OCI-M2 (cell line): ENCODE measurements around the gene MAGI2.

ENCODE experiments used
- DNase-seq: peaks from one replicate; lab custom pipeline; 2025; ENCODE audit not compliant: unreplicated experiment; lab: John Stamatoyannopoulos, UW

MAGI2 gene

DNA sequence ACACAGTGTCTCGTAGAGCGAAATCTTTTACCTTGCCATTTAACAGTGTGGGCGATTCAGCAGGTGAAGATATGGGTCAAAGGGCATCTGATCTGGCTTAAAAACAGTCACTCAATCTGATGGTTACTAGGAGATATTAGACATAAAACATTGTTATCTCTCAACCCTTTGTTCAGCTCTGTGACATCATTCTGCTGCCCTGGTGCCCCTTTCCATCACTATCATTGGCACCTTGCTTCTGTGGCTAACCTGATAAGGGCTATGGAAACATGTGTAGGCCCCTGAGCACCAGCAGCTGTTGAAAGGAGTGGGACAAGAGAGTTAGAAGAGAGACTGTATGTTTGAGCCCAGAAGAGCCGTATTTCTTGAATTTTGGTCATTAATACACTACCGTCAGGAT lies 1004.6 kb downstream of the MAGI2 start:
- DNase-seq: no peak

DNA sequence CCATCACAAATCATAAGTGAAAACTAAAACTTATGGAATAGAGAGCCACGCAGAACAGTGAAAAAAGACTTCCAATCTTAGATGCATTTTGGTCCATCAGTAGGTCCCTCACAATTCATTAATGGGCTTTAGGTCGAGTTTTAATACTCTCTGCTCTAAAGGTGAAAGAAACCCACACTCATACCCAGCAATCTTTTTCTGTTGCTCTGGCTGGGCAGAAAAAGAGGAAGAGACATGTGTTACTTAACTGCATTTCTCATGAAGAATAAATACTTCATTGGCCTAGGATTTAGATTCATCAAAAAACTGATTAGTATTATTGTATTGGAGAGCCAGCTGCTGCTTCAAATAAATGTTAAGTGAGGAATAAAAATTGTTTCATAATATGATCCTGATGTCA lies 1009.2 kb downstream of the MAGI2 start:
- DNase-seq: no peak

- DNase-seq: no peak
These were observed 1009.7 kb downstream of the MAGI2 start for GRCh38 chr7:78443811-78444210.

- DNase-seq: no peak
These were observed 1011.7 kb downstream of the MAGI2 start for GRCh38 chr7:78441737-78442136.

GRCh38 chr7:78438433-78438832 lies 1015.0 kb downstream of the MAGI2 start:
- no peak for DNase-seq

- DNase-seq: no peak
These were observed 1016.3 kb downstream of the MAGI2 start for GRCh38 chr7:78437118-78437517.

DNA sequence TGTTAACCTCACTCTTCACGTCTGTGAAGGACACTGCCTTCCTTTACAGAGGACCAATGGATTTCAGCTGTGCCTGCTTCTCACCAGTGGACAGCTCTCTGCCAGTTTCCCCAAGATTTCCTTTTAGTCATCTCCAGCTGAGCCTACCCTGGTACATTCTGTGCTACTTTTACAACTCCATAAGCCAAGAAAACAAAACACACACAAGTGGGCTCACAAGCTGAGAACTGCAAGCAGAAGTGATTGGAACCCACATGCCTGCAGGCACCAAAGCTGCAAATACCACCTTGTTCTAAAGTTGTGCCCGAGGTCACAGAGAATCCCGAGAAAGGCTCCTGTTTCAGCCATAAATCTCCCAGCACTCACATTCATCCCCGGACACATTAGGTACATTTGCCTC lies 1018.1 kb downstream of the MAGI2 start:
- DNase-seq: no peak

DNA sequence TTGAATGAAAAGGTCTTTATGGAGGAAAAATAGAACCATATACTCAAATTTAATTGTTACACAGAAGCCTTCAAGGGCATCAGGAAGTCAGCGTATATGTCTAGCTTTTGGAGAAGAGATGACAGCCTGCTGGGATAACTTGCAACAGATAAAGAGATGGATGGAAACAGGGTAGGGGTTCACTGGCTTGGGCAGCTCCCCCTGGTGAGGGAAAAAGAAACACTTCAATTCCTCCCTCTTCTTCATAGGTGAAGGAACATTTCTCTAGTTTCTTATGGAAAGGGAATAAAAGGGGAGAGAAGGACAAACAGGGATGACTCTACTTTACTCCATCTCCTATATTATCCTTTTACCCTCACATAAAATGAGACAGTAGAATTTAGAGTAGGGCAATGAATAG lies 1019.2 kb downstream of the MAGI2 start:
- no peak for DNase-seq

- no peak for DNase-seq
These were observed 1020.0 kb downstream of the MAGI2 start for GRCh38 chr7:78433421-78433820.

DNA sequence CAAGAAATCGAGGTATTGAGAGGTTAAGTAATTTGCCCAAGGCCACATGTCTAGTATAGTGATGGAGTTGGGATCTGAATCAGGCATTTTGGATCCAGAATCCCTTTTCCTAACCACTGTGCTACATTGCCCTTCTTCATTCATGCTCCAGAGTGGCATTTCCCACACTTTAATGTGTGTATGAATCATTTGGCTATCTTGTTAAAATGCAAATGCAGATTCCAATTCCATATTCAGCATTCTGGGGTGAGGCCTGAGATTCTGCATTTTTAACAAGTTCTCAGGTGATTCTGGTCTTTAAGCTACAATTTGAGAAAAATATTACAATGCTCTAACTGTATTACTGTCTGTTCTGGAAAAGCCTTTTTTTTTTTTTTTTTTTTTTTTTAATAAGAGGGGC lies 1023.6 kb downstream of the MAGI2 start:
- no peak for DNase-seq

DNA sequence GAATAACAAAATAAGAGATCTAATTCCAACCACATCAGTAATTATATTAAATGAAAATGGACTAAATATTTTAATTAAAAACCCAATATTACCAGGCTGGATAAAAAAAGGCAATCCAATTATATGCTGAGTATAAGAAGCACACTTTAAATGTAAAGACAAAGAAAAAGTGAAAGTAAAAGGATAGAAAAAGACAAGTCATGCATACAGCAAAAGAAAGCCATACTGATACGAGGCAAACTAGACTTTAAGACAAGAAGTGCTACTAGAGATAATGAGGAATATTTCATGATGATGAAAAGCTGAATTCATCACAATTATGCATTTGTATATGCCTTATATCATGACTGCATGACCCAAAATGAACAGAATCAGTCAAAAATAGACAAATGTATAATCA lies 1026.3 kb downstream of the MAGI2 start:
- no peak for DNase-seq

DNA sequence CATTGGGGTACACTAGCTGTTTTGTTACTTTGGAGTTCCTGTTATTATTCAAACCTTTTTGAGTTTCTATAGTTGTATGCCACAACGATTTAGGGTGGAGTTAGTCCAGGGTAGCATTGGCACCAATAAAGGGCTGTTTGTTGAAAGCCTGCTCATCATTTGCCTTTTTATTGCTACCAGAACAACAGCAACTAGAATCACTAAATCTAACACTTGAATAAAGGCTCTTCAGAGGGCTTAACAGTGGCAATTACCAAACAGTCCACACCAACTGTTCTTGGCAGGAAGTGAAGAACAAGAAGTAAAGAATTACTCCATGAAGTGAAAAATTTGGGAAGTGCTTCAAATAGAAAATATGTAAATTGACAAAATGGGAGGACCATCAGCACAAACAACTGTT lies 1033.5 kb downstream of the MAGI2 start:
- DNase-seq: no peak

DNA sequence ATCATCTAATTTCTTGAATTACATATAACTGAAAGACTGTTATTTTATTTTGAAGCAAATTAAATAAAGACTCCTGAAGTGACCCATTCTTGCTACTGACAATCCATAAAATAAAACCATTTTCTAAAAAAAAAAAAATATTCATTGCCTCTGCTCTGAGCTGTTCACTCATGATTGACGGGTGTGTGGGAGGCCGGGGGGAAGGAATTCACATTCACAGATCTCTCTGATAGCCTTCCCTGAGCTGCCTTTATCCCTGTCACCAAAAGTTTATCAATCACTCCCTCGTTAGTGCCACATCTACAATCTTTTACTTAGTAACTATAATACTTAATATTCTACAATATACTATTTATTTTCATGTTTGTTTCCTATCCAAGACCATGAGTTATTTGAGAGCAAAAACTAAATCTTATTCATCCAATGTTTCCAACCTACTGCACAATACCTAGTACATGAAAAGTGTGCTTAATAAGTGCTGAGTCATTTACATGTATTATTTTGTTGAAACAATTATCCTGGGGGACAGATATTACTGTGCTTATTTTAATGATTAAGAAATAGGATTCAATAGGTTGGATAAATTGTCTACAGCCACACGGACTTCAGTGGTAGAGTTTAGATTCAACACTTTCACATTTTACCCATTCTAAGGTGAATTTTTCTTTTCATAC lies 1036.2 kb downstream of the MAGI2 start:
- no peak for DNase-seq

- no peak for DNase-seq
These were observed 1039.9 kb downstream of the MAGI2 start for GRCh38 chr7:78413568-78413967.

DNA sequence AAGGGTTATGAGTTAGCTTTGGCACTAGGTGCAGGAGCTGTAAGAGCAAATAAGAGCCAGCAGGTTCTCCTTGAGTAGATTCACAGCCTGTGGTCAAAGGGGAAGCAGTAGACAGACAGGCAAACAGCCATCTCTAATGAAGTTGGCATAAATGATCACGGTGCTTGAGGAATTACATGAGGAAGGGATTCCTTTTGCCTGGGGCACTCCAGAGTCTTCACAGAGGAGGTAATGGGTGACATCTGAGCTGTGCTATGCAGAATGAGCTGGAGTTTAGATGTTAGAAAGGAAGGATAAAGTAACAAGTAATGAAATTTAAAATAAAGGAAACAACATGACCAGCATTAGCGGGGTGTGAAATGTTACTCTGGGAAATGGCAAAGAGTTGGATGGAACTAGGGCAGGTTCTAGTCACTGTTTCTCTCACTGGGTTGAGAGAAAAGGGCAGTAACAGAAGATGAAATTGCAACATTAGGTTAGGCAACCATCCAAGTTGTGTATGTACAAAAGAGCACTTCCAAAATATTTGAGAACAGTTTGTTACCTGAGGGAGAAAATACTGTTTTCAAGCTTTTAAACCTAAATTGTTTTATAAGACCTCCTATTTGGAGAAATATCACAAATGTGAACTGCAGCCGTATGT lies 1041.1 kb downstream of the MAGI2 start:
- no peak for DNase-seq

DNA sequence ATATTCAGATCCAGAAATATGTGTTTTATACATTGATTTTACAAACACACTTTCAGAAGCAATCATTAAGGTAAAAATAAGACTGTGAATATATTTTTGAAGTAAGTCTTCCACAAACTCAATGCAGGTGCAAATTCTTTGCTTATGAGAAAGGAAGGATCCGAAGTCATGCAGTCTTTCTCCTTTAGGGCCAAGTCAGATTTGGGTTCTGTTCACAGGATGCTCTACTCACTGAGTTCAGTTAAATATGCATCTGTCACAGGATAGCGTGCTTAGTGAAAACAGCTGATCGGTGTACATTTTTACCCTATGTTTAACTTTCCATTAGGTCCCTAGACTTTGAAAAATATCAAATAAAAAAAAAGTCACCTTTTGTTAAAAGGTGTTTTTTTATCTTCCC lies 1046.4 kb downstream of the MAGI2 start:
- no peak for DNase-seq

GRCh38 chr7:78406531-78406930 lies 1046.9 kb downstream of the MAGI2 start:
- no peak for DNase-seq

GRCh38 chr7:78402096-78402495 lies 1051.4 kb downstream of the MAGI2 start:
- no peak for DNase-seq

DNA sequence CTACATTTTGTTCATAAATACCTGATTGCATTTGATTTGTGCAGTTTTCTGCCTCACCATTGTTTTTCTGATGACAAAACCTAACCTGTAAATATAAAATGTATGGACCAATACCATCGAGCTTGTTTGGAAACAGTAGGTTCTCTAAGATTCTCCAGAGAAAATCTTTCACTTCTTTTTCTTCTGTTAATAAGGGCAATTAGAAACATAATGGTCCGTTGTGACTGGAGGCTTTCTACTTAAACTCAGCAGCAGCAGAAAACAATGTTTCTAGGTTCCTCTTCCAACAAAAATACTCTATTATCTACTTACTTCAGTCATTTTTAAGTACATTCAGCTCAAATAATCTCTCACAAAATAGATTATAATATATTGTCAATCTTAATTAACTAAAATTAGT lies 1053.4 kb downstream of the MAGI2 start:
- DNase-seq: no peak

DNA sequence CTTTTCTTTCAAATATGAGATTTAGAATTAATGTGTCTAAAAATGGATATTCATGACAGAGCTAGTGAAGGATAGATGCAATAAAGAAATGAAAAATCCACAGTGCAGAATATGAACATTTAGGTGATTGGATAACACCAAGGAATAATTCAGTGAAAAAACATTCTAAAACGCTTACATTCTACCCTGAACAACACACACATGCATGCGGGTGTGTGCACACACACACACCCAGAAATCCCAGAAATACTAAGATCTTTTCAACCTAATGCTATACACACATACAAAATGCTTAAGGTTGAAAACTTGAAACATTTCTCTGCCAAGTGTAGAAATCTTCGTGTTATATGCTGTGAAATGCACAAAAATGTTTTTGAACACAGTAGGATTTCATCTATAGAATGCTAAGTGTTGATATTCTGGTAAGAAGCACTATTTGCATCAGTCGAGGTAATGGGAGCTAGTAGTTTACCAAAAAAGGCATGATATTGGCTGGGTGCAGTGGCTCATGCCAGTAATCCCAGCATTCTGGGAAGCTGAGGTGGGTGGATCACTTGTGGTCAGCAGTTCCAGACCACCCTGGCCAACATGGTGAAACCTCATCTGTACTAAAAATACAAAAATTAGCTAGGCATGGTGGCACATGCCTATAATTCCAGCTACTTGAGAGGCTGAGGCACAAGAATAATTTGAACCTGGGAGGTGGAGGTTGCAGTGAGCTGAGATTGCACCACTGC lies 1054.3 kb downstream of the MAGI2 start:
- no peak for DNase-seq

- DNase-seq: no peak
These were observed 1054.9 kb downstream of the MAGI2 start for GRCh38 chr7:78398576-78398975.

DNA sequence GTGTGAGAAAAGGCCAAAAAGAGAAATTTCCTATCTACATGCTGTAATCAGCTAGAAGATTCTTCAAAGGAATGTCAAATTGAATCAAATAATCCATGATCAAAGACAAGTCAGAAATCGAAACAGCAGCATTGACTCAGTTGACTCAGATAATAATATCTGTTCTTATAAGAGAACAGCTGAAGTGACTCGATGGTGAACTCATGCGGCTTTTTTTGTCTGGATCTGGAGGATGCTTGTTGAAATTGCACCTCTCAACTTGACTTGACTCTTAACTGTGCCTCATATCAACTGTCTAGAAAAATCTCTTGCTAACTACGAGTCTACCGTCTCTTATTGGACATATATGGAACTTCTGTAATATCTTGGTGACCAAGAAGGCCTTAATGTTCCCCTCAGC lies 1055.4 kb downstream of the MAGI2 start:
- DNase-seq: no peak
